MG63 (cell line): ENCODE data around the gene PIRT. TPM values are rescaled to one million over a fixed set of nuclear protein-coding genes. Genes with fewer than 3 reads are reported as not detected.
A peak's percentile ranks its signal among the peaks of the same experiment; 100 is the strongest.
"Not testable (repeated sequence)": the region's sequence is repeated elsewhere in the genome, so short reads cannot be mapped to it uniquely, and the experiment has no call there.

Experiments used
- DNase-seq: peaks from one replicate; pipeline ENCODE4 v3.0.0-alpha.2; 2020
- H3K27me3 ChIP-seq: fragments of 250-450 bp; sonication (Bioruptor Pico); 2 replicates; pipeline ENCODE4 v1.5.1; 2020; ENCODE audit warnings: mild to moderate bottlenecking, moderate library complexity
- H3K36me3 ChIP-seq: fragments of 250-450 bp; sonication (Bioruptor Pico); 2 replicates; pipeline ENCODE4 v1.5.1; 2020; ENCODE audit warnings: mild to moderate bottlenecking, moderate library complexity
- H3K4me3 ChIP-seq: fragments of 250-450 bp; sonication (Bioruptor Pico); 2 replicates; pipeline ENCODE4 v1.5.1; 2020; ENCODE audit warnings: mild to moderate bottlenecking, moderate library complexity
- H3K9me3 ChIP-seq: fragments of 250-450 bp; sonication (Bioruptor Pico); 2 replicates; pipeline ENCODE4 v1.5.1; 2020; ENCODE audit warnings: mild to moderate bottlenecking, moderate library complexity
- total RNA-seq: library from RNA; depleted of rRNA; stranded (reverse); fragments of >200 nt; shearing (Covaris generic); gene quantifications from 2 replicates; pipeline ENCODE4 v1.2.3, GENCODE V29; 2014; ENCODE audit warnings: low replicate concordance; rRNA removed

Gene PIRT
- total RNA-seq: not detected in 2 replicates

- no peak within 1 kb of the TSS for H3K4me3 ChIP-seq
- no peaks in the 10 kb centered on the region for H3K36me3 ChIP-seq
- H3K27me3 ChIP-seq: no peaks in the 10 kb centered on the region
- H3K9me3 ChIP-seq: no peaks in the 10 kb centered on the region
- DNase-seq: no peak
Measured at GRCh38 chr17:10837921-10838320, at the start of gene PIRT. TSS of gene PIRT (minus strand) at chr17:10838087. CDS start at chr17:10825645, 12,442 bp downstream.

DNA sequence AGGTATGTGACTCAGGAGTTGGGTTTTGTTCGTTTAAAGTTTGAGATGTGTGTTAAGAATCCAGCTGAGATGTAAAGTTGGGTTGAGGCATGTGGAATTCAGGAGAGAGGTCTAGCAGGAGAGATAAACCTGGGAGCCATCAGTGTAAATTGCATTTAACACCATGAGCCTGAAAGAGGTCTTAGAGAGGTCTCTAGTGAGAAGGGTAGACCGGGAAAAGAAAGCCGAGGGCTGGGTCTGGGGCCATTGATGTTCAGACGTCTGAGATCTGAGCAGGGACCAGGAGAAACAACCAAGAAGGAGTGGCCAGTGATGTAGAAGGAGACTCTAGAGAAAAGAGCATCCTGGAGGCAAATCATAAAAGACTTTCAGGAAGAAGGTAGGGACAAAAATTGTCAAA is 44.1 kb upstream of the PIRT start:
- Histone ChIP-seq H3K36me3 (no peaks in the 10 kb centered on the region), H3K9me3 (no peaks in the 10 kb centered on the region)

GRCh38 chr17:10879190-10879836 is 41.4 kb upstream of the PIRT start:
- H3K4me3 ChIP-seq: no peak overlapping the region
- no peaks in the 10 kb centered on the region for H3K9me3 ChIP-seq
- no peak for DNase-seq
- no peaks in the 10 kb centered on the region for H3K36me3 ChIP-seq
- no peaks in the 10 kb centered on the region for H3K27me3 ChIP-seq

More for the DNA sequence above, 44.1 kb upstream of the PIRT start:
- Histone ChIP-seq H3K4me3 (no peak overlapping the region), H3K27me3 (peaks cover 2% of the 10 kb centered on the region; the same call in 1 of the 2 replicates)
- DNase-seq: no peak

DNA sequence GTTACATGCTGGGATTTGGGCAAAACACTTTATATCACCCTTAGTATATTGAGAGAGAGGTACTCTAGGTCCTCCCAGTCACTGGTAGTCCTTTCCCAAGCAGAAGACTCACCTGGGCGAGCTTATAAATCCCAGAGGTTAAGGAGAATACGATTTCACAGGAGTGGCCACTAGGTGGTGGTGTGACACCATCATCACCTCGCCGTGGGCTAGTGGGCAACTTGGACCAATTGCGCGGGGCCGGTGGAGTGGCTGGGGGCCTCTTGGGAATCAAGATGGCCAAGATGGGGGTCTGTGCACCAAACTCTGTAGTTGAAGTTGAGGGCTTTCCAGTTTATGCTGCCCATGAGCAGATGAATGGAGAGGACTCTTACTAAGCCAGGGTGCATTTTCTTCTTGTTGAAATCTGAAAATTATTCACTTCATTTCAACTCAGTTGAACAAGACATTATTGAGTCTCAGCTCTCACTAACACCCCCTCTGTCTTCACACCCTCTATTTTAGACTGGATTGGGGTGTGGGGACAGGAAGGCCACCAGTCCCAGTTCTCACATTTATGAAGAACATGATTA is 38.2 kb upstream of the PIRT start:
- H3K36me3 ChIP-seq: no peaks in the 10 kb centered on the region
- DNase-seq: peak; percentile 15
- H3K4me3 ChIP-seq: no peak overlapping the region
- no peaks in the 10 kb centered on the region for H3K9me3 ChIP-seq
- H3K27me3 ChIP-seq: no peaks in the 10 kb centered on the region; the same call in 1 of the 2 replicates

- H3K9me3 ChIP-seq: no peaks in the 10 kb centered on the region
- H3K27me3 ChIP-seq: no peaks in the 10 kb centered on the region; the same call in 1 of the 2 replicates
- H3K36me3 ChIP-seq: no peaks in the 10 kb centered on the region
- no peak overlapping the region for H3K4me3 ChIP-seq
- peak; percentile 26 for DNase-seq
Measured at GRCh38 chr17:10875430-10875851, 37.6 kb upstream of the PIRT start.

DNA sequence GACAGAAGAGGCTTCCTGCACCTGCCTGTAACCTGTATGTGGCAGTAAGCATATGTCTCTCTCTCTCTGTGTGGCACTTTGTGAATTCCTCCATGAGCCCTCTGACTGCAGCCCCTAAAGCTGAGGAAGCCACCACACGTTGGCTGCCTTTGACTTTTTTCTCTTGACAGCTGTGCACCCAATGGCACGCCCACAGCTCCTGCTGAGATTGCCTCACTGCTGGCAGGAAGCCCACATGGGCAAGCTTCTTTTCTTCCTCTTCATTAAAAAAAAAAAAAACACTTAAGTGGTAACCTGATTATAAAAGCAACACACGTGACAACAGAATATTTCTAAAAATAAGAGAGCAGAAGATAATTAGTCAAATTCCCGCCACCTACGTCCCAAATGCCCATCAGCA is 34.0 kb upstream of the PIRT start:
- Histone ChIP-seq H3K4me3 (no peak overlapping the region), H3K36me3 (no peaks in the 10 kb centered on the region), H3K9me3 (no peaks in the 10 kb centered on the region), H3K27me3 (no peaks in the 10 kb centered on the region; the same call in 1 of the 2 replicates)
- no peak for DNase-seq

GRCh38 chr17:10870336-10871050 is 32.6 kb upstream of the PIRT start:
- Histone ChIP-seq H3K36me3 (no peaks in the 10 kb centered on the region), H3K27me3 (no peaks in the 10 kb centered on the region; the same call in 1 of the 2 replicates), H3K4me3 (no peak overlapping the region), H3K9me3 (no peaks in the 10 kb centered on the region)
- no peak for DNase-seq

- not testable (repeated sequence) for H3K27me3 ChIP-seq, DNase-seq, H3K9me3 ChIP-seq, H3K4me3 ChIP-seq, H3K36me3 ChIP-seq
Measured at GRCh38 chr17:10868744-10869143, 30.9 kb upstream of the PIRT start.

- Histone ChIP-seq H3K36me3 (no peaks in the 10 kb centered on the region), H3K27me3 (peaks cover 5% of the 10 kb centered on the region; the same call in 1 of the 2 replicates)
Measured at GRCh38 chr17:10859051-10859450, 21.2 kb upstream of the PIRT start.

DNA sequence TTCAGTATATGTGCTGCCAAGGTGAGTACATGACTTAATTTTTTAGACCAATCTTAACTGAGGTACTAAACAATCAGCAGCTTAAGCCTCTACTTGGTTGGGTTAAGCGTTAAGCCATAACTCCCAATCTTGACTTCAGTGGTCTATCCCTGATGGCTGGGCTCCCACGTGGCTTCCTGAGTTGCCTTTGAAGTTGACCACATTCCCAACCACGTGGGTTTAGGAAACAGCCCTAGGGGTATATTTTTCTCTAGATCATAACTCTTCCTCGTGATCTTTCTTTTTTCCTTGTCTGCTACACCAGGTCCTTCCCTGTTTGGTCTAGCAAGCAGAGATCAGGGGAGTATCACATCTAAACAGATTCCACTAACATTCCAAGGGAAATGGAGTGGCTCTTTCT is 20.1 kb upstream of the PIRT start:
- Histone ChIP-seq H3K4me3 (no peak overlapping the region), H3K9me3 (no peaks in the 10 kb centered on the region), H3K36me3 (no peaks in the 10 kb centered on the region), H3K27me3 (peaks cover under 1% of the 10 kb centered on the region; the same call in 1 of the 2 replicates)
- DNase-seq: no peak

More at GRCh38 chr17:10859051-10859450, 21.2 kb upstream of the PIRT start:
- H3K9me3 ChIP-seq: no peaks in the 10 kb centered on the region
- no peak for DNase-seq
- no peak overlapping the region for H3K4me3 ChIP-seq

DNA sequence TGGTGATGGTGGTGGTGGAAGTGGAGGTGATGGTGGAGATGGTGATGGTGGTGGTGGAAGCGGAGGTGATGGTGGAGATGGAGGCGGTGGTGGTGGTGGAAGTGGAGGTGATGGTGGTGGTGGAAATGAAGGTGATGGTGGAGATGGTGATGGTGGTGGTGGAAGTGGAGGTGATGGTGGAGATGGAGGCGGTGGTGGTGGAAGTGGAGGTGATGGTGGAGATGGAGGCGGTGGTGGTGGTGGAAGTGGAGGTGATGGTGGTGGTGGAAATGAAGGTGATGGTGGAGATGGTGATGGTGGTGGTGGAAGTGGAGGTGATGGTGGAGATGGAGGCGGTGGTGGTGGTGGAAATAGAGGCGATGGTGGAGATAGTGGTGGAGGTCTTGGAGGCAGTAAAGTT is 8.7 kb upstream of the PIRT start:
- H3K36me3 ChIP-seq, DNase-seq, H3K4me3 ChIP-seq, H3K9me3 ChIP-seq: not testable (repeated sequence)
- peaks cover 10% of the 10 kb centered on the region; the same call in 1 of the 2 replicates for H3K27me3 ChIP-seq

DNA sequence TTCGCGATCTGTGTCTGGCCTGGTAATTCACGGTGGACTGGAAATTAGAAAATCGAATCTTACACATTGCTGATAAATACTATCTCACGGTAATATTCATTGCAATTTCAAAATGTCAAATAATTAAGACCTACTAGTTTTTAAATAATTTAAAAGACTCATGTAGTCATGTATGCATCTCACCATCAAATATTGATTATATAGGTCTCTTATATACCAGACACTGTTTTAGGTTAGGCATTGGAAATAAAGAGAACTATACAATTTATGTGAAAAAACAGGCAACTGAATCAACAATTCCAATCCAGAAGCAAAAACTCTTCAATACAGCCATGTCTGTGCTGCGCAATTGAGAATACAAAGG is 7.5 kb upstream of the PIRT start:
- no peaks in the 10 kb centered on the region for H3K9me3 ChIP-seq
- H3K4me3 ChIP-seq: no peak overlapping the region
- peaks cover 5% of the 10 kb centered on the region; the same call in 1 of the 2 replicates for H3K27me3 ChIP-seq
- H3K36me3 ChIP-seq: no peaks in the 10 kb centered on the region
- DNase-seq: no peak

DNA sequence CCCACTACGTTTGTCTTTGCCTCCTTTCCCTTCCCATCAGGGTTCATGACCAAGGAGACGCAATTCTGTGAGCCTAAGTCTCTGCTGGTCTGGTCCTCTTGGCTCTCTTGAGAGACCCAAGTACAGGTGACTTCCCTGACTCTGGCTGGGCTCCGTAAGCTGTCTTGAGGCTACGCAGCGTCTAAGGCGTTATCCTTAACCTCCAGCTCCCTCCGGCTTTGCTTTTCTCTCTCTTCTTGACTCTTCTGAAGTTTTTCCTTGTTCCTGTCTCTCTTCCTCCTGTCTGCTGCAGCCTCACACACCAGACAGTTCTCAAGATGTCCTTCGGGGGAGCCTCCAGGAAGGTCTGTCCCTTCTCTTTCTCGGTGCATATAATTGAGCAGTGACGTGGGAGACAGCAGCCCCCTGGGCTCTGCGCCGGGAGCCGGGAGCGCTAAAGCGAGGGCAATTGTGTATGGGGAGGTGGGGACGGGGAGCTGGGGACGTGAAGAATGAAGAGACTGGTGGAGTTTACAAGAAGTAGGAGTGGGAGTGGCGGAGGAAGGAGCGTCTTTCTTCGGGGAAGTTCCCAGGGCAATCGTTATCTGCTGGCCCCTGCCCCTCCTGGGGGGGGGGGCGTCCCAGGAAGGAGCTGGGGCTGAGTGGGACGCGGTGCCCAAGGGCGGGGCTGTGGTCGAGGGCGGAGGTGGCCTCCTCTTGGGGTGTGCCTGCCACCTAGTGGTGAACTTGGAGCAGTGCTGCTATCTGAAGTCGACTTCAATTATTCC is 6.9 kb upstream of the PIRT start:
- peak overlapping the region; percentile 38 for H3K4me3 ChIP-seq
- peaks cover 2% of the 10 kb centered on the region; the same call in 1 of the 2 replicates for H3K27me3 ChIP-seq
- H3K9me3 ChIP-seq: no peaks in the 10 kb centered on the region
- H3K36me3 ChIP-seq: no peaks in the 10 kb centered on the region
- DNase-seq: peak; percentile 69

DNA sequence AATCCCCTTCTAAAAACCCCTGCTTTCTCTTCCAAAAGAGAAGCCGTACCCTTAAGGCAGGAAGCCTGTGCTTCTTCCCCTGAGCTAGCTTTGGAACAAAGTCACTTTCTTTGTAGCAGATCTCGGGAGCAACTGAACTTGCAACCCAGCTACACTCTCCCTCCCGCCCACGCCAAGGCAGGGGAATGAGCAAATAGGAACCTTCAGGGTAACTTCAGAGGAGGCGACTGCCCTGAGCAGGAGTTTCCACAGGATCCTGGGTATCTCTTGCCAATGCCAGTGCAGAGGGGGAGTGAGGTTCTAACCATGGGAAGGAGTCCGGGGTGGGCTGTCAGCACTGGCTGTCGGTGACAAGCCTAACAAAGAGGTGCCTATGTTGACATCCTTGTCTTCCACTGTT is 5.9 kb upstream of the PIRT start:
- DNase-seq: no peak
- Histone ChIP-seq H3K9me3 (no peaks in the 10 kb centered on the region), H3K36me3 (no peaks in the 10 kb centered on the region), H3K4me3 (no peak overlapping the region), H3K27me3 (peaks cover 1% of the 10 kb centered on the region; the same call in 1 of the 2 replicates)

- DNase-seq: no peak
- no peaks in the 10 kb centered on the region for H3K27me3 ChIP-seq
- no peaks in the 10 kb centered on the region for H3K36me3 ChIP-seq
- no peaks in the 10 kb centered on the region for H3K9me3 ChIP-seq
- no peak overlapping the region for H3K4me3 ChIP-seq
Measured at GRCh38 chr17:10842658-10843057, 4.8 kb upstream of the PIRT start.

DNA sequence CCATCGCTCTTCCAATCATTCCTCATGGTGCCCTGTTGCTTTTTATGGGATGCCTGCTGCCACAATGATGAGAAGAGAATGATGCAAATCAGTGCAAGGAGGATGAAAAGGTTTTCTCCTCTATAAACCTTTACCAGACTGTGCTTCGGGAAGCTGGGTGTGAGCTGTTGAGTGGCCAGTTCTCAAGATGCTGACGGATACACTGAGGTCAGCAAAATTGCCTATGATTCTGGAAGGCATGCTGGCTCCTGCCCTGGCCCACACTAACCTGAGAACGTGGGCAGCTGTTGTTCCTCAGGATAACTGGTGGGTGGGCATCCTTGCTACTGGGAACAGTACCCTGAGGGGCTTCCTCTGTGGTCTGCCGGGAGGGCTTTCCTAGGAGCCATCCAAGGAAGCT is 795 bp upstream of the PIRT start:
- H3K27me3 ChIP-seq: no peaks in the 10 kb centered on the region
- no peak overlapping the region for H3K4me3 ChIP-seq
- H3K9me3 ChIP-seq: no peaks in the 10 kb centered on the region
- H3K36me3 ChIP-seq: no peaks in the 10 kb centered on the region
- no peak for DNase-seq
